HEK293 (cell line): Measurements from ENCODE around the gene SLC25A13.
"Not testable (repeated sequence)": the region's sequence is repeated elsewhere in the genome, so short reads cannot be mapped to it uniquely, and the experiment has no call there.

Source experiments
- CTCF ChIA-PET: fragments of 350-600 bp; formaldehyde crosslinking; extraction: SDS; loops from one replicate; lab custom pipeline; 2021; ENCODE audit warnings: antibody characterized with exemption; lab: Yijun Ruan, JAX
- POLR2A ChIA-PET: fragments of 300-600 bp; formaldehyde crosslinking; extraction: SDS; loops from one replicate; lab custom pipeline; 2020; ENCODE audit warnings: antibody characterized with exemption, inconsistent platforms; lab: Yijun Ruan, JAX
- H3K27ac ChIP-seq: fragments of 200-500 bp; sonication (Bioruptor generic); 2 replicates; pipeline ENCODE4 v1.5.1; 2014; ENCODE audit warnings: low read depth, low read length, control low read depth, inconsistent platforms; ENCODE audit errors: extremely low read depth
- H3K36me3 ChIP-seq, 2 experiments: fragments of 200-500 bp in 1 of 2; sonication (Bioruptor generic) in 1 of 2; 1 replicate in 1 of 2; 2 replicates in 1 of 2; pipeline ENCODE4 v1.5.1; 2014 to 2017; ENCODE audit warnings: inconsistent platforms in 2 of 2, low read length in 2 of 2; ENCODE audit not compliant: control insufficient read depth in 2 of 2, insufficient read depth in 1 of 2
- H3K4me1 ChIP-seq: fragments of 200-500 bp; sonication (Bioruptor generic); 2 replicates; pipeline ENCODE4 v1.5.1; 2014; ENCODE audit warnings: mild to moderate bottlenecking, low read length, inconsistent platforms; ENCODE audit not compliant: control insufficient read depth, insufficient read depth
- H3K4me3 ChIP-seq: 2 replicates; pipeline ENCODE4 v1.5.1; 2011; ENCODE audit warnings: low read depth, mild to moderate bottlenecking, control low read depth, low read length, moderate library complexity
- H3K9me3 ChIP-seq: fragments of 200-500 bp; sonication (Bioruptor generic); 2 replicates; pipeline ENCODE4 v1.5.1; 2014; ENCODE audit warnings: low read depth, low read length, inconsistent platforms; ENCODE audit not compliant: control insufficient read depth, insufficient read depth
- BCL11A ChIP-seq: fragments of 450-650 bp; formaldehyde crosslinking; IDR thresholded peaks from 2 replicates; pipeline ENCODE4 v1.5.1; 2016; ENCODE audit warnings: low read depth, missing biosample characterization, missing genetic modification characterization
- GLI2 ChIP-seq: fragments of 450-650 bp; formaldehyde crosslinking; IDR thresholded peaks from 2 replicates; pipeline ENCODE4; 2017; ENCODE audit warnings: missing biosample characterization, missing genetic modification characterization, low read depth, borderline replicate concordance
- HIC1 ChIP-seq: fragments of 450-650 bp; formaldehyde crosslinking; IDR thresholded peaks from 2 replicates; pipeline ENCODE4 v1.5.1; 2016; ENCODE audit warnings: missing biosample characterization, missing genetic modification characterization
- OVOL3 ChIP-seq: fragments of 450-650 bp; formaldehyde crosslinking; IDR thresholded peaks from 2 replicates; pipeline ENCODE4 v1.5.1; 2016; ENCODE audit warnings: missing biosample characterization, missing genetic modification characterization
- ZIC2 ChIP-seq: fragments of 450-650 bp; formaldehyde crosslinking; IDR thresholded peaks from 2 replicates; pipeline ENCODE4 v1.5.1; 2016; ENCODE audit warnings: missing biosample characterization, missing genetic modification characterization
- ZNF239 ChIP-seq: fragments of 450-650 bp; formaldehyde crosslinking; IDR thresholded peaks from 2 replicates; pipeline ENCODE4 v1.5.1; 2016; ENCODE audit warnings: missing biosample characterization, missing genetic modification characterization
- ZNF280C ChIP-seq: fragments of 450-650 bp; formaldehyde crosslinking; IDR thresholded peaks from 2 replicates; pipeline ENCODE4 v1.5.1; 2016; ENCODE audit warnings: missing biosample characterization, missing genetic modification characterization
- ZNF335 ChIP-seq: fragments of 450-650 bp; formaldehyde crosslinking; conservative IDR thresholded peaks from 2 replicates; pipeline ENCODE4 v1.5.1; 2016; ENCODE audit warnings: missing biosample characterization, missing genetic modification characterization
- ZNF530 ChIP-seq: fragments of 450-650 bp; formaldehyde crosslinking; IDR thresholded peaks from 2 replicates; pipeline ENCODE4 v1.5.1; 2016; ENCODE audit warnings: low read depth, missing biosample characterization, missing genetic modification characterization
- ZNF585B ChIP-seq: fragments of 450-650 bp; formaldehyde crosslinking; IDR thresholded peaks from 2 replicates; pipeline ENCODE4 v1.5.1; 2016; ENCODE audit warnings: missing biosample characterization, missing genetic modification characterization
- ZNF623 ChIP-seq: fragments of 450-650 bp; formaldehyde crosslinking; IDR thresholded peaks from 2 replicates; pipeline ENCODE4 v1.5.1; 2016; ENCODE audit warnings: missing biosample characterization, missing genetic modification characterization
- ZNF785 ChIP-seq: fragments of 450-650 bp; formaldehyde crosslinking; IDR thresholded peaks from 2 replicates; pipeline ENCODE4 v1.5.1; 2016; ENCODE audit warnings: missing biosample characterization, missing genetic modification characterization
- TF ChIP-seq, protein P1 (sequence below): fragments of 450-650 bp; formaldehyde crosslinking; IDR thresholded peaks from 2 replicates; pipeline ENCODE4 v1.5.1; 2016; ENCODE audit warnings: missing biosample characterization, missing genetic modification characterization
- TF ChIP-seq, protein P2 (sequence below): fragments of 450-650 bp; formaldehyde crosslinking; IDR thresholded peaks from 2 replicates; pipeline ENCODE4 v1.5.1; 2016; ENCODE audit warnings: missing biosample characterization, missing genetic modification characterization, low read depth

Gene SLC25A13

DNA sequence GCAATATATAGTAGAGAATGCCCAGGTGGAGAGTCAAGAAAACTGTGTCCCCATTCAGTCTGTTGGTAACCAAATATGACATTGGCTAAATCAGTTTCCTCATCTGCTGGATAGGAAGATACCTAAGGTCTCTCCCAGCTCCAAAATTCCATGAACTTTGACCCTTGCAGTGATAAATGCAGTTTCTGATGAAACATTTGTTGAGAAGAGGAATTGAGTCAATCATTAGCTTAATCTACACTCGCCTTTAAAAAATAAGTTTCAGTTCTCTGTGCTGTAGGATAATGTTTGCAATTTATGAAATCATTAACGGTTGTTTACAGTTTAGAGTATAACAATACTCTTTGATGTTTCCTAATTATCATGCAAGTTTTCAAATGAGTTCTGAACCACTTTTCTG is 38.0 kb upstream of the SLC25A13 start:
- Histone ChIP-seq H3K4me1 (no peaks in the 10 kb centered on the region), H3K9me3 (no peaks in the 10 kb centered on the region), H3K27ac (no peak overlapping the region)
- TF ChIP-seq ZNF785 (no peak), ZIC2 (tag by site-specific recombination) (no peak), ZNF280C (tag by site-specific recombination) (no peak), ZNF585B (no peak), GLI2 (tag by site-specific recombination) (no peak), ZNF623 (no peak)
- TF ChIP-seq, all 188 proteins: peak for 0
- H3K36me3 ChIP-seq, result no peaks in the 10 kb centered on the region
- ChIA-PET CTCF (no interaction called here), POLR2A (no interaction called here)
- no peak overlapping the region for H3K4me3 ChIP-seq

DNA sequence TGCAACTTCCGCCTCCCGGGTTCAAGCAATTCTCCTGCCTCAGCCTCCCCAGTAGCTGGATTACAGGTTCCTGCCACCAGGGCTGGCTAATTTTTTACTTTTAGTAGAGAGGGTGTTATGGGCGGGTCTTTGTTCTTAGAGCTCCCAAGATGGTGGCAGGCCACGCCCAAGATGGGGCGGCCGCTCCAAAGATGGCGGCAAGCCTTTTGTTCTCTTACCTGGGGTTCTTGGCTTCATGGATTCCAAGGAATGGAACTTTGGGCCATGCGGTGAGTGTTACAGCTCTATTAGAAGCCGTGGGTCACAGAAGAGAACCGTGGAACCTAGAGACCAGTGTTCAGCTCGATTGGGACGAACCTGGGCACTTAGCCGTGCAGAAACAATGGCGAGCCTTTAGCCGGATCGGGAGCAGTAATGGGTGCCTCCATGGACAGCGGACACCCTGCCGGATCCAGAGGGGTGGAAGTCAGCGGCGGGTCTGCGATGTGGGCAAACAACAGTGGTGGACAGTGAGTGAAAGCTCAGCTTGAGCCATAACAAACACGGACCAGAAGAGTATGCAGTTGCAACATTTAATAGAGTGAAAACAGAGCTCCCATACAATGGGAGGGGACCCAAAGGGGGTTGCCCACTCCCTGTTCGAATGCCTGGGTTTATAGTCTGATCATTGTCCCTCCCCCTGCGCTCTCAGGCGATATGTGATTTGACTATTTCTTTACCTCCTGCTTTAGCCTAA is 36.5 kb upstream of the SLC25A13 start:
- POLR2A ChIA-PET, H3K4me1 ChIP-seq, H3K36me3 ChIP-seq, H3K9me3 ChIP-seq, H3K4me3 ChIP-seq, H3K27ac ChIP-seq: not testable (repeated sequence)
- CTCF ChIA-PET, result interaction anchor here (0.6 to 0.9 kb wide), 2 partner anchors 9 to 24 kb away, joined by 3 read pairs; no protein-coding TSS in a partner anchor

DNA sequence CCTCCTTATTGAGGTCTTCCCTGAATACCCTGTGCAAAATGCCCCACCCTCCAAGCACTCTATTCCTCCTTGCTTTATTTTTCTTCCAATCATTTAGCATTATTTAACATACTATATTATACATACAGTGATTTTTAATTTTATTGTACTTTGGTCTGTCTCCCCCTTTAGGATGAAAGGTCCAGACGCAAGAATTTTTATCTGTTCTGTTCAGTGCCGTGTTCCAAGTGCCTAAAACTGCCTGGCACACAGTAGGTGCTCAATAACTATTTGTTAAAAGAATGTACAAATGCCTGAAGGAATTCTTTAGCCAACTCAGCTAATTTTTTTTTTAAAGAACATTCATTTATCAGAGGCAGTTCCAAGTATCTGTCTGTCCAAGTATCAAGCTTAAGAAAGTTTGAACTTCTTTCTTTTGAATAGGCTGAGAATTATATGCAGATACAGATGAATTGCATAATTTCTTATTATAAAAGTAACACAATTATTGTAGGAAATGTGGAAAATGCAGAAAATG is 34.1 kb upstream of the SLC25A13 start:
- ChIA-PET CTCF (no interaction called here), POLR2A (no interaction called here)
- TF ChIP-seq, protein P1, sequence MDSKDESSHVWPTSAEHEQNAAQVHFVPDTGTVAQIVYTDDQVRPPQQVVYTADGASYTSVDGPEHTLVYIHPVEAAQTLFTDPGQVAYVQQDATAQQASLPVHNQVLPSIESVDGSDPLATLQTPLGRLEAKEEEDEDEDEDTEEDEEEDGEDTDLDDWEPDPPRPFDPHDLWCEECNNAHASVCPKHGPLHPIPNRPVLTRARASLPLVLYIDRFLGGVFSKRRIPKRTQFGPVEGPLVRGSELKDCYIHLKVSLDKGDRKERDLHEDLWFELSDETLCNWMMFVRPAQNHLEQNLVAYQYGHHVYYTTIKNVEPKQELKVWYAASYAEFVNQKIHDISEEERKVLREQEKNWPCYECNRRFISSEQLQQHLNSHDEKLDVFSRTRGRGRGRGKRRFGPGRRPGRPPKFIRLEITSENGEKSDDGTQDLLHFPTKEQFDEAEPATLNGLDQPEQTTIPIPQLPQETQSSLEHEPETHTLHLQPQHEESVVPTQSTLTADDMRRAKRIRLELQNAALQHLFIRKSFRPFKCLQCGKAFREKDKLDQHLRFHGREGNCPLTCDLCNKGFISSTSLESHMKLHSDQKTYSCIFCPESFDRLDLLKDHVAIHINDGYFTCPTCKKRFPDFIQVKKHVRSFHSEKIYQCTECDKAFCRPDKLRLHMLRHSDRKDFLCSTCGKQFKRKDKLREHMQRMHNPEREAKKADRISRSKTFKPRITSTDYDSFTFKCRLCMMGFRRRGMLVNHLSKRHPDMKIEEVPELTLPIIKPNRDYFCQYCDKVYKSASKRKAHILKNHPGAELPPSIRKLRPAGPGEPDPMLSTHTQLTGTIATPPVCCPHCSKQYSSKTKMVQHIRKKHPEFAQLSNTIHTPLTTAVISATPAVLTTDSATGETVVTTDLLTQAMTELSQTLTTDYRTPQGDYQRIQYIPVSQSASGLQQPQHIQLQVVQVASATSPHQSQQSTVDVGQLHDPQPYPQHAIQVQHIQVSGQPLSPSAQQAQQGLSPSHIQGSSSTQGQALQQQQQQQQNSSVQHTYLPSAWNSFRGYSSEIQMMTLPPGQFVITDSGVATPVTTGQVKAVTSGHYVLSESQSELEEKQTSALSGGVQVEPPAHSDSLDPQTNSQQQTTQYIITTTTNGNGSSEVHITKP (tag by site-specific recombination), result no peak
- no peak for TF ChIP-seq ZNF530
- no peak for TF ChIP-seq HIC1
- TF ChIP-seq, protein P2, sequence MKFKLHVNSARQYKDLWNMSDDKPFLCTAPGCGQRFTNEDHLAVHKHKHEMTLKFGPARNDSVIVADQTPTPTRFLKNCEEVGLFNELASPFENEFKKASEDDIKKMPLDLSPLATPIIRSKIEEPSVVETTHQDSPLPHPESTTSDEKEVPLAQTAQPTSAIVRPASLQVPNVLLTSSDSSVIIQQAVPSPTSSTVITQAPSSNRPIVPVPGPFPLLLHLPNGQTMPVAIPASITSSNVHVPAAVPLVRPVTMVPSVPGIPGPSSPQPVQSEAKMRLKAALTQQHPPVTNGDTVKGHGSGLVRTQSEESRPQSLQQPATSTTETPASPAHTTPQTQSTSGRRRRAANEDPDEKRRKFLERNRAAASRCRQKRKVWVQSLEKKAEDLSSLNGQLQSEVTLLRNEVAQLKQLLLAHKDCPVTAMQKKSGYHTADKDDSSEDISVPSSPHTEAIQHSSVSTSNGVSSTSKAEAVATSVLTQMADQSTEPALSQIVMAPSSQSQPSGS (tag by site-specific recombination), result no peak
- TF ChIP-seq OVOL3 (tag by site-specific recombination), result no peak
- no peak for TF ChIP-seq ZNF335 (tag by site-specific recombination)
- TF ChIP-seq ZNF239 (tag by site-specific recombination), result no peak
- no peak for TF ChIP-seq BCL11A (tag by site-specific recombination)

More for the DNA sequence above, 34.1 kb upstream of the SLC25A13 start:
- Histone ChIP-seq H3K4me3 (no peak overlapping the region), H3K27ac (no peak overlapping the region), H3K36me3 (no peaks in the 10 kb centered on the region), H3K4me1 (no peaks in the 10 kb centered on the region), H3K9me3 (no peaks in the 10 kb centered on the region)
